RPMI8226 (cell line): ENCODE results near the gene KLK1.

Source experiments
- DNase-seq: peaks from one replicate; pipeline ENCODE4 v3.0.0-alpha.2; 2015

KLK1 gene

DNA sequence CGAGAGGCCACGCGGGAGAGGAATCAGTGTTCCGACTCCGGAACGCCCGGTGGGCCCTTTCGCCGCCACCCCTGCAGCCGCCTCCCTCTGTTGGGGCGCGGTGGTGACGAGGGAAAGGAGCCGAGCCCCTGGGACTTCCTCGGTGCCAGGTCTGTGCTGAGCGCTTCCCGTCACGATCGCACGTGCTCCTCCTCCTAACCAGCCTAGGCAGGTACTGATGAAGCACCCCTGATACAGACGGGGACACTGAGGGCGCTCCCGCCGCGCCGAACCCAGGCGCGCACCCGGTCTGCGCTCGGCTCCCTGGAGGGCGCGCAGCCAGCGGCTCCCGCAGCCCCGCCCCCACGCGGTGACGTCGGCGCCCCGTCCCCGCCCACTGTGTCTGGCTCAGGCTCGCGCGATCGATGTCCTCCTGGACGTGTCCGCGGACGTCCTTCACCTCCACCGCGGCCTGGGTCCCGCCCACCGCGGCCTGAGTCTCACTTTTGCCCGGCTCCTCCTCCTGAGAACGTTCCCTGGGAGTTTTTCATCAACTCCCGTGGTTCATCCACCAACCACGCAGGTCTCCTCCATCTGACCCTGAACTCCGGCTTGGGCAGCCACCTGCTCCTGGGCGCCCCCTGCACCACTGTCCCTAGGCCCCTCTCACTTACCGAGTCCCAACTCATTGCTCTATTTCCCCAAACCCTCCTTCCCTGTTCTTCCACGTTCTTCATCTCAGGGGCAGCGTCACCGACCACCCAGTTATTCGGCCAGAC, 12.4 kb upstream of the KLK1 start:
- peak; percentile 87 for DNase-seq

DNA sequence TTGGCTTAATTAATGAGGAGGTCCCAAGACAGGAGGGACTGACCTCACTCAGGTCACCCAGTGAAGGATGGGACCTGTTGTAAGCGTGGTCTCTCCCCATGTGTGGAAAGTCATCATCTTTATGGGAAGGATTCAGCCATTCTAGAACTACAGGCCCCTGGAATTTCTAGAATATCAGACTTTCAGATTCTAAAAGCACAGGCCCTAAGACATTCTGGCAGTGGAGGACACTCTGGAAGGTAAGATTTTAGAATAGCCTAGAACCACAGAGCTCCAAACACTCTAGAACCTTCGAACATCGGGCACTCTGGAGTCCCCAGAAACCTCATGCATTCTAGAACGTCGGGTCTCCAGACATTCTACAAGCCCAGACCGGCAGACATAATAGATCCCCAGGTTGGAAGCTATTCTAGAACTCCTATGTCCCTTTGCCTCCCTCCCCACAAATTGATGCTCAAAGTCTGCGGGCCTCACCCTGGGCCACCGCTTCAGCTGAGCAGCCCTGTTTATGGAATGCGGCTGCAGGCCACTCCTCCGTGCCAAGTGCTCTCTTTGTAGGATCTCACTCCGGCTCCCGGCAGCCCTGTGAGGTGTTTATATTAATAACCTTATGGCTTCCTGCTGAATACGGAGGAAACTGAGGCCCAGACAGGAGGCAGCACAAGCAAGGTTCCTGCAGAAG, 11.7 kb upstream of the KLK1 start:
- DNase-seq, result no peak

DNA sequence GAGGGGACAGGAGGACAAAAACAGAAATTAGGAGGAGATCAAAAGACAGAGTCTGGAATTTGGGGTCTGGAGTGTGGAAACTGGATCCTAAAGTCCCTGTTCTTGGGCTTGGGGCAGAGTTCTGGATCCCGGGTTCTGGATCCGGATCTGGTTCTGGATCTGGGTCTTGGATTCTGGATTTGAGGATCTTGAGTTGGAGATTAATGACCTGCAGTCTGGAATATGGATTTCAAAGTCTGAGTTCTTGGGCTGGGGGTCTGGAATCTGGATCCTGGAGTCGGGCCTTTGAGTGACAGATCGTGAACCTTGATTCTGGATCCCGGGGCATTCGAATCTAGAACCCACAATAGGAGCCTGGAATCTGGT, 10.2 kb upstream of the KLK1 start:
- DNase-seq, result no peak

DNA sequence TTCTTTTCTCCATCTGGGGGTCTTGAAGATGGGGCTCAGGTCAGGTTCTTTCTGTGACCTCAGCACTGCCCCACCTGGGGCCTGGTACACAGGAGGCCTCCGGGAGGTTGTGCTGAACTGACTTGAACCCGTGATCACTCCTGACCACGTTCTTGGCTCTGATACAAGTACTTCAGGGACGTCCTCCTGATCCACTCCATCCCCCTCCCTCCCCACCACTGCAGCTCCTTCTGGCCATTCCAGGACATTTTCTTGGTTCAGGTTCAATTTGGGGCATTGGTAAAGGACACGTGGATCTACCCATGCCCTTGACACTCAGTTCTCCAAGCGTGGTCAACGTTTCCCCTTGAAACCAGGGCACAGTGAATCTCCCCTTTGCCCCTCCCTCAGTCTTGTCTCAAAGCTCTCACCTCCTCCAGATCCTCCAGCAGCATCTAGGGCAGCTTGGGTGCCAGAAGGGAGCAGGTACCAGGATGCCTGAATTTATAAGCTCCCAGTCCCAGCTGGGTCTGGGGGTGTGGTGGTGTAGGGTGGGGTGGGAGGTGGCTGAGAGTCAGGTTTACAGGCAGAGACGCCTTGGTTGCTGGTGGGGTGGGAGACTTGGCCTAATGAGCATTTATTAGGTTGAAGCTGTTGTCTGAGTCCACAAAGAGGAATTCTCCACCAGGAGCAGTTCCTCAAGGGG, 9.7 kb upstream of the KLK1 start, which contains the start of gene KLK15:
Gene KLK15 (minus strand): TSS at position 458 of the 685 bp plus-strand sequence. CDS start 2,082 bp downstream, outside the sequence.
- peak; percentile 59 for DNase-seq

DNA sequence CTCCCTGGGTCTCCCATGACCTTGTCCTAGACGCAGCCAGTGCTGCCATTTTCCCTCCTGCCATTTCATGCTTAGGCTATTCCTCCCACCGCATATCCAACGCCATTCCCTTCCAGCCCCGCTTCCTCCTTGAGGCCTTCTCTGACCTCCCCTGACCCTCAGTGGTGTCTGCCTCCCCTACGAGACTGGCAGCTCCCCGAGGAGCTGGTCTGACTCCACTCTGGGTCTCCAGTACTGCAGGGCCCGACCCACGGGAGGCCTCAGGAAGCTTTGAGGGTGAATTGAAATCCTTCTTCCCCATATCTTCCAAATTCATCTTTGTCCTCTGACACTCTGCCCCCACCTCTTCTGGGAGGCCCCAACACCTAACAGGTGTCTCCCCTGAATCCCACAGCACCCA, 9.1 kb upstream of the KLK1 start:
- DNase-seq, result no peak

DNA sequence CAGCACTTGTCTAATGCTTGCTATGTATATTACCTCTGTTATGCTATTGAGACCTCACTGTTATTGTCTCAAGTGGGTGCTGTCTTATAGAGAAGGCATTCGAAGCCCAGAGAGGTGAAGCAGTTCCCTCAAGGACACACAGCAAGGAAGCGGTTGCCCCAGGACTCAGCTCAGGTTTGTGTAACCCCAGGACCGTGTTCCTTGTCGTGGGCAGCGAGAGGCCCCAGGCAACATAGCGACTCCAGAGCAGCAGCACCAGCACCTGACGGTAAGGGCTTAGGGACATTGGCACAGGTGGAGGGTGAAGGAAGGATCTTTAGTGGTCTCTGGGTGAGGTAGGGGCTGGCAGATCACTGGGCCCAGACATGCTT, 7.4 kb upstream of the KLK1 start:
- DNase-seq, result no peak

DNA sequence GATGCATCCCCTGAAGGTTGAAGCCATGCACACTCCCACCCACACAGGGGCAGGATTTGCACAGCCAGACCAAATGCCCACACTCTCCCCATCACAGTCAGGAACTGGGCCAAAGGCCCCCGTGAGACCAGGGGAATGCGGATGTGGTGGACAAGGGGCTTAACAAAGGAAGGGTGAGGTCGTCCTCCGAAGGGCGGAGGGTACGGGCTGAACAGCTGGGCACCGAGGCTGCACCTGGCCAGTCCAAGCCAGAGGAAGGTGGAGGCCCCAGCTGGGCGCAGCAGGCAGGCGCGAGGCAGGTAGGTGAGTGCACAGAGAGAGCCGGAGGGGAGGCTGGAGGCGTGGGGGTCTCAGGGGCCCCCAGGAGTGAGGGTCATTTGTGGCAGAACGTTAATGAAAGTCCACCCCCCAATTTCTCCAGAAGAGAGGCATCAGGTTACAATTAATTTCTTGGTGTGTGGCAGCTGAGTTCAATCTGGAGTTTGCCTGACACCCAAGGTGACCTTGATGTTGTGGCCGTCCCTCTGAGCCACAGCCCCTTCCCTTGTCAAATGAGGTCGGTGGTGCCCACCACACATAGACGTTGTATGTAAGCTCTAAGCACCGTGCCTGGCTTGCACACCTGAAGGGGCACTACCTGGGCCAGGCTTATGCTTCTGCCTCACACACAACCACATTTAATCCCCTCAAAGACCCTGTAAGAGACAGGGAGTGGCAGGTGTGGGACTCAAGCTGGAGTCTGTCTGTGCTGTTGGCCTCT, 6.9 kb upstream of the KLK1 start:
- peak; percentile 33 for DNase-seq

DNA sequence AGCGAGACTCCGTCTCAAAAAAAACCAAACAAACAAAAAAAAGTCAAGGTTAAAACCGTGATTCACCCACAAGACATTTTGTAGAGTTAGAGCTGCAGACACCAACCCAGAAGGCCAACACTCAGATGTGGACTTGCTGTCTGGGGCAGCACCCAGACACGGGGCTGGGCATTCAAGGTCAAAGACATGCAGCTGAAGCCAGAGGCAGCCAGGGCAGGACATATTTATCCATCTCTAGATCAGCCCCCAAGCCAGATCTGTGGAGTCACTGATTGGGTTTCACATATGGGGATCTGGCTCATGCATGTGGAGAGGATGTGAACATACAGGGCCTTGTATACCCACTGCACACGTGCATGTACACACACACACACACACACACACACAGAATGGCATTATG, 6.2 kb upstream of the KLK1 start:
- no peak for DNase-seq

DNA sequence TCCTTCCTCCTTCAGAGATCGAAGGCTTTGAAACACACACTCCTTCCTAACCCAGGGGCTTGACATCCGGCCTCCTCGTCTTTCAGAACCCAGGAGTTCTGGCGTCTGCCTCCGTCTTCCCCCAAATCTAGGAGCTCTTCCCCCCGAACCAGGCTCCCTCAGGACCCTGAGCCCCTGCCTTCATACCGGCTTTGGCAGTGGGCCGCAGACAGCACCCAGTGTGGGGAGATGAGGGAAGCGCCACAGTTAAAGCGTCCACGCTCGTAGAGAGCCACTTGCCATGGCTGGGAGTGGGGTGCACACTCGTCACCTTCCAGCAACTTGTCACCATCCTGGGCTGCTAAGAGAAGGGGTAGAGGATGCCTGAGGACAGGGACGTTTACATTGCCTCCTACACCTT, 3.9 kb upstream of the KLK1 start:
- DNase-seq, result no peak

DNA sequence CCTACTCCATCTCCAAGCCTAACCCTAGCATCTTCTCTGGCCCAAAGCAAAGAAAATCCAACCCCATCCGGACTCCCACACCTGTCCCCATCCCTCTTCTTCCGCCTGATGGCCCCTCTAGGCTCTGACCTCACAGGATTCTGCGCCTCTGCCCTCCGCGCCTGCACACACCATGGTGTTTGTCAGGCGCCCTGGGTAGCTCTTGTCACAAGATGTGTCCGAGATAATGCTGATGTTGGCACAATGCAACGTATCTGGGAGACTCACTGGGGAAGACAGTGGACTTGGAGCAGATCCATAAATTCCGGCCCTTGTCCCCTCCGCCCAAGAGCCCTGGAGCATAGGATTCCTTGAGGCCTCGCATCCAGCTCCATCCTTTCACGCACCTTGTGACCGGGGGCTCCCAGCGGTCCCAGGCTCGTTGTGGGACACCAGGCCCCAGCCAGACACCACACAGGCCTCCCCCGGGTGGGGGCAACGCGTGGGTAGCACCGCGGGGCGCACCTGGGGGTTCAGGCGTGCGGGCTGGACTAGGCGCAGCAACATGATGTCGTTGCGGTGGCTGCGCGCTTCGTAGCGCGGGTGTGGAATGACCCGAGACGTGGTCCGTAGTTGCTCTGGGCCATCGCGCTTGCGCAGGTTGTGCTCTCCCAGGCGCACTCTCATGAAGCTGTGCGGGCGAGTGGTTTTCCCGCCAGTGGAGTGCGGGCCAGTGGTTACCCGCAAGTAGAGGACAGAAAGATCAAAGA, 3.1 kb upstream of the KLK1 start:
- DNase-seq, result no peak

DNA sequence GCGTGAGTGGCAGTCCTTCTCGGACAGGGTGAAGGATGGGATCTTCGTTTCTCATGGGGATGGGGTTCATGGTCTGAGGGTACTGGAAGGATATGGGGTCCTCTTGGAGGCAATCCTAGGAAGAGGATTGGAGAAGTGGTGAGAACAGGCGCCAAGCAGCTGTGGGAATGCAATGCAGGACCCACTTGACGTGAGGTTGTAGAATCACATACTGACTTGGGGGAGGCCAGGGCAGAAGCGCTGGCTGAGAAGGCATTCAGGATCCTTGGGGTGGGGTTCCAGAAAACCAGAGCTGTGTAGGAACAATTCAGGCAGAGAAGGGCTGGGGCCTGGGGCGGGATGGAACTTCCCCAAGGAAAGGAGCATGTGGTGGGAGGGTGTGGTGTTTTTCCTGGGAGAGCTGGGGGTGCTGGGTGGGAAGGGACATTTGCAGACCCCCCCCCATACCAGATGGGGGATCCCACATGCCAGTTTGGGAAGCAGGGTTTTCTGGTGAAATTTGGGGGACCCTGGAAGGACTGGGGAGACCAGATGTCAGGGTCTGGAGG, 852 bp downstream of the KLK1 start:
- DNase-seq, result no peak

DNA sequence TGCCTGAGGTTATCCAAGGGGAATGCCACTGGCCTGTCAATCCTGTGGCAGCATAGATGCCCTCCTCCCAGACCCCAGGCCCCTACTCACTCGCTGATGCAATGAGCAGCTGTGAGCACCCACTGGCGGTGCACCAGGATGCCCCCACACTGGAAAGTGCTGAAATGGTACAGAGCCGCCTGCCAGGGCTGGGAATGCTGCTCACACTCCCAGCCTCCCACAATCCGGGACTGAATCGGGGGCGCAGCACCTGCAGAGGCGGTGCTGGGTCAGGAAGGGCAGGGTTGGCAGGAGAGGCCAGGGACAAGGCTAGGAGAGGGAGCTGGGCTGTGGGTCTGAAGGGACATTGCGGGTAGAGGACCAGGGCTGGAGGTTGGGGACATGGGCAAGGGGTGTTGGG, 2.0 kb downstream of the KLK1 start:
- DNase-seq, result no peak

DNA sequence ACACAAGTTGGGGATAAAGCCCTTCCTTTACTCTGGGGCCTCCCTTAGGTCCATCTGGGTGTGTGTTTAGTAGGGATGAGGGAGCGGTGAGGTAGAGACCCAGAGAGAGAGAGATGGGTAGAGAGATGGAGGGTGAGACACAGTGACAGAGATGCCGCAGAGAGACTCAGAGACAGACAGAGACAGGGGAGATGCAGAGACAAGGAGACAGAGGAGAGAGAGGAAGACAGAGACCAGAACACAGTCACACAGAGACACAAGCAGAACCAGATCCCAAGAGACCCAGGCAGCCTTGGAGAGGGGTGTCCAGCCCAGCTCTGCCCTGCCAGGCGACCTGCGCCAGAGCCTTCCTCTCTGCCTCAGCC, 2.4 kb downstream of the KLK1 start:
- no peak for DNase-seq

DNA sequence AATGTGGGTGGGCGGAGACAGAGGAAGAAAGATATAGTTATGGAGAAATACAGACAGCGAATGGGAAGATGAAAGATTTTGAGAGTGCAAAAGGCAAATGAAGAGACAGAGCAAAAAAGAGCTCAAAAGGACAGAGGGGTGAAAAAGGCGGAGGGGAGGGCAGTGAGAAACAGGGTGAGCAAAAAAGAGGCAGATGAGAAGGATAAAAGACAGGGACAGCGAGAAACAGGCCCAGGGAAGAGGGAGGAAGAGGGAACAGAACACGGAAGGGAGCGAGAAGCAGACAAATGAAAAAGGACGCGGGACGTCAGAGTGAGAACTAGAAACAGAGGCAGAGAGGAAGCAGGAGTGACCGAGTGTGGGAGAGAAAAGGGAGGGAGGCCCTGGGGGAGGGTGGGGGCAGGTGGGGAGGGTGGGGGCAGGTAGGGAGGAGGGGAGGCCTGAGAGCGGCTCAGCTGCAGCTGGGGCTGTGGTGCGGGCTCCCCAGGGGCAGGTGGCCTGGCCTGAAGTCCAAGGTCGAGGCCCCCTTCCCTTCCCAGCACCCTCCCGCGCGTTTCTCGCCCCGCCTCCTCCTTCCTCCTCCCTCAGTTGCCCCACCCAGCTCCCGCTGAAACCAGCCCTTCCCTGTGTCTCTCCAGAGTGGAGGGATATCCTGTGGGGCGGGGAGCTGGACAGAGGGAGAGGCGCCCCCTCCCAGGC, 2.9 kb downstream of the KLK1 start:
- peak; percentile 84 for DNase-seq

DNA sequence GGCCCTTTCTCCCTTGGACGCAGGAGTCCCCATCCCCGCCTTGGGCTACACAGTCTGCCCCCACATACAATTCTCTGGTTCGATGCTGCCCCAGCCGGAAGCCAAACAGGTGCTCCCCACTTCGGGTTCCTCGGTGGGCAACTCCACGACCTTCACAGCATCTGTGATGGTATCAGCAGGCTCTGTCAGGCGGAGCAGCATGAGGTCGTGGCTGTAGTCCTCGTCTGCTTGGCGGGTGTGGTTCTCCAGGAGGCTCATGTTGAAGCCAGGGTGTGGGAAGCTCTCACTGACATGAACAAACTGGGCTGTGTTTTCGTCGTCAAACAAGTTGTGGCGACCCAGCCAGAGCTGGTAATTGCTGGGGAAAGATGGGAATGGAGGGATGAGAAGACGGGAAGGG, 3.5 kb downstream of the KLK1 start:
- DNase-seq, result peak; percentile 56

DNA sequence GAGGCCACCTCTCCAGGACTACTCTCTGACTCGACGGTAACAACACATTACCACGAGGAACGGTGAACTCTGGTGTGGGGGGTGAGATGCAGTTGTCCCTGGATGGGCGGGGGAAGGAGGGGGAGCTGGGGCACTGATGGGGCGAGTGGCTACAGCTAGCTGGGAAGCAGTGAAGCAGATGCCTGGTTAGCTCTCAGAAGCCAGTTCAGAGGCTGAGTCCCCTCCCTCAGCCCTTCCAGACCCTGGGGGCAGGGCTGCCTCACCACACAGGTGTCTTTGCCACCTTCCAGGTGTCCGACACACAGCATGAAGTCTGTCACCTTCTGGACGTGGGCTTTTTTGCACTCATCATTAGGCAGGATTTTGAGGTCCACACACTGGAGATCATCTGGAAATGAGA, 4.0 kb downstream of the KLK1 start:
- DNase-seq, result peak; percentile 83

DNA sequence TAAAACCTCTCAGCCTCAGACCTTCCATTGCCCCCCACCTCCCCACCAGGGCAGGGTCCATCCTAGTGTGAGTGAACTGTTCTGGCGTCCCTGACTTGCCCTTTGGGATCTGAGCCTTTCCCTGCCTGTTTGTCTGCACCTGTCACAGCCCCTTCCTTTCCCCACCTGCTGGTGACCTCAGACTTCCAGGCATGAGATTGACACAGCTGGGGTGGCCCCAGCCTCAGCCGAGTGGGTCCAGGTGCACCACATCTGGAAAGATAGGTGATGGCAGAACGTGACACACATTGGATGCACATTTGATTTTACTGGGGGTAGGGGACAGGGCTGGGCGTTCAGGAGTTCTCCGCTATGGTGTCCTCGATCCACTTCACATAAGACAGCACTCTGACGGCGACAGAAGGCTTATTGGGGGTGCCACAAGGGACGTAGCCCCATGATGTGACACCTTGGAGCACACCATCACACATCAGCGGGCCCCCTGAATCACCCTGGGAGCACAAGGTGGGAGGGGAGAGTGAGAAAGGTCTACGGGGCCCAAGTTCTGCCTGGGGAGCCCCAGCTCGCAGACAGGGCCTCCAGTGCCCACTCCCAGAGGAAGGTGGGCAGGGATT, 4.6 kb downstream of the KLK1 start:
- DNase-seq, result peak; percentile 88

DNA sequence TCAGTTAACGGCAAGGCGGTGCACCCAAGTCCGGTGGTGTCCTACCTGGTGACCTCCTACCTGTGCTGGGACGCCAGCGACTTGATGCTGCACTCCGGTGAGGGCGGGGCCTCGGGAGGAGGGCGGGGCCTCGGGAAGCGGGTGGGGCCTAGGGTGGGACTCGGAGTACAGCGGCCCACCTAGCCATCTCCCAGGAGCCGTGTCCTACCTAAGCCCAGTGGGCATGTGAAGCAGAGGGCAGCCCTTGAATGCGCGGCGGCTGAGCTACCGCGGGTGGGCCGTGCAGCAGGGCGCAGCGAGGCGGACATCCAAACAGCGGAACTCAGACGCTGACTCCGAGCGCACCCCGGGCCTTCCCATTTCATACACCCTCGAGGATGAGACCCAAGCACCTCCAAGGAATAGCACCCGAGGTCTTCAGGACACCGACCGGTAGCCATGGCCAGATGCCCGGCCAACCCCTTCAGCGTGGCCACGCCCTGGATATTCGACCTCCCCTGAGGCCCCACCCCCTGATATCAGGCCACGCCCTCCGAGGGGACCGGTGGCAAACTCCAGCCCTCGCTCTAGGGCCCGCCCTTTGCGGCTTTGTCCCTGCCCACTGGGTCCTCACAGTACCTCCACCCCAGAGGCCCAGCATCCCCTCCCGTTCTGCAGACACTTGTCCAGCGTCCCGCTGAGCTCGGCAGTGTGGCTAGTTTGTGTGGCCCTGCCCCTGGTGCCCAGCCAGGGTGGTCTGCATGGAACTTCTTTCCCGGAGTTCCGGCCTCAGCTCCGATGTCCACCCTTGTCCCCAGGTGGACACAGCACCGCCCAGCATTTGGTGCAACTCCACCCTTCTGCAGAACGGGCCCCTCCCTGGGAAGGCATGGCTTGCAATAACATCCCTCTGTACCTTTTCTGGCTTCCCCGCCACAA, 5.4 kb downstream of the KLK1 start:
- peak; percentile 93 for DNase-seq

DNA sequence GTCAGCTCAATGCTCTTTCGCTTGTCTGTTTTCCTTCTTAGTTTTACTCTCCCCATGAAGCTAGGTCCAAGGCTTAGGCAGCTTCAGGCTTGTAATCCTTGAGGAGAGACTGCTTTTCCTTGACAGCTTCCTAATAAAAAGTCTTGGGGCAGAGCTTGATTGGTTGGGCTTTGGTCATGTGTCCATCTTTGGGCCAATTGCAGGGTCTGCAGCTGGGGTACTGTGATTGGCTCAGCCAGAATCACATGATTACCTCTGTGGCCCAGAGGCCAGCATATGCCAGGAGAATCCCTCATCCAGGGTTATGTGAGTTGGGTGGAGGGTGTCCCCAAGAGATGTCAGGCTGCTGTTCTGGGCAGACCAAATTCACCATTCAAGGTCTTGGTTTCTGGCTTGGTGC, 8.1 kb downstream of the KLK1 start:
- no peak for DNase-seq

DNA sequence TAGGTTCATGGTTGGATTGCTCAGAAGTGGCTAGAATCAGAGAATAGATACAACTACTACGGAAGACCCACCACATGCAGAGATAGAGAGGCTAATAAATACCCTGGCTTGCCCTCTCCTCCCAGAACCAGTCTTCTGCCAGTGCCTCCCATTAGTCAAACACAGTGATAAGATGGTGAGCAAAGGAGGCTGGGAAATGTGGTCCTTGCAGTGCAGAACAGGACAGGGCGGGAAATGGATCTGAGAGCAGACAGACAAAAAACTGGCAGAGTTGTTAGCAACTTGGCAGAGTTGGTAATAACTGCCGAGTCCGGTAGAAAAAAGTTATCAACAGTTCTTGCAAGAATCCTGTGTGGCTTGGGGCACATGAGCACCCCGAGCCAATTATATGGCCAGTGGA, 8.7 kb downstream of the KLK1 start:
- no peak for DNase-seq
